ENCODE data around the gene SGTA.

GRCh38 chr19:2765376-2765775 is 17.7 kb downstream of the SGTA start:
- TF ChIP-seq POLR2A (IDR thresholded peaks at IDR 0.05; ENCODE audit: low read length) (no peak), GATA1 (IDR thresholded peaks at IDR 0.05; ENCODE audit: low read depth, low read length) (no peak)

Measured in erythroblast (primary cell).